Liver (tissue), 9 donors: Measurements from ENCODE around the gene SMOC2. TPM values are rescaled to one million over a fixed set of nuclear protein-coding genes. Genes with fewer than 3 reads are reported as not detected.

Experiments
- DNase-seq: peaks from one replicate; pipeline ENCODE4 v3.0.0-alpha.2; 2017; ENCODE audit warnings: low spot score
- H3K27ac ChIP-seq, 2 donors: one replicate each; pipeline ENCODE4 v1.7.0; 2013; ENCODE audit warnings: inconsistent platforms in 2 of 2, low read length in 2 of 2, control low read depth in 1 of 2, low read depth in 1 of 2, mild to moderate bottlenecking in 1 of 2
- H3K27me3 ChIP-seq, 4 donors: one replicate each; pipeline versions ENCODE4 v1.6.1 to v1.7.0; 2013; ENCODE audit warnings: low read length in 3 of 4, inconsistent platforms in 1 of 4, mild to moderate bottlenecking in 1 of 4, moderate library complexity in 1 of 4; ENCODE audit not compliant: control insufficient read depth in 4 of 4, insufficient read depth in 4 of 4
- H3K36me3 ChIP-seq, 4 donors: one replicate each; pipeline versions ENCODE4 v1.6.1 to v1.7.0; 2013; ENCODE audit warnings: low read length in 3 of 4, mild to moderate bottlenecking in 3 of 4, low read depth in 1 of 4, moderate library complexity in 1 of 4; ENCODE audit not compliant: control insufficient read depth in 4 of 4, insufficient read depth in 3 of 4
- H3K4me1 ChIP-seq, 4 donors: one replicate each; pipeline versions ENCODE4 v1.6.1 to v1.7.0; 2013; ENCODE audit warnings: low read length in 3 of 4, mild to moderate bottlenecking in 3 of 4, moderate library complexity in 1 of 4; ENCODE audit not compliant: control insufficient read depth in 4 of 4, insufficient read depth in 4 of 4
- H3K4me3 ChIP-seq, 3 donors: one replicate each; pipeline versions ENCODE4 v1.6.1 to v1.7.0; 2013; ENCODE audit warnings: low read length in 3 of 3, control low read depth in 1 of 3, low read depth in 1 of 3, mild to moderate bottlenecking in 1 of 3
- H3K9ac ChIP-seq, 2 donors: one replicate each; pipeline ENCODE4 v1.7.0; 2013; ENCODE audit warnings: low read length in 2 of 2, mild to moderate bottlenecking in 2 of 2, moderate library complexity in 2 of 2, control low read depth in 1 of 2, low read depth in 1 of 2
- H3K9me3 ChIP-seq, 4 donors: one replicate each; pipeline versions ENCODE4 v1.6.1 to v1.7.0; 2013; ENCODE audit warnings: low read length in 3 of 4; ENCODE audit not compliant: control insufficient read depth in 4 of 4
- ATF3 ChIP-seq: IDR thresholded peaks from 2 replicates; pipeline ENCODE4 v1.6.1; 2016; ENCODE audit warnings: antibody characterized with exemption
- CTCF ChIP-seq: fragments of 150-350 bp; IDR thresholded peaks from 2 replicates; pipeline ENCODE4 v1.5.1; 2017; ENCODE audit warnings: improper control_type of control experiment, low read depth, low read length; ENCODE audit not compliant: missing input control
- EGR1 ChIP-seq, 2 donors: IDR thresholded peaks; 2 replicates each; pipeline ENCODE4 v1.6.1; 2016 to 2018; ENCODE audit warnings: antibody characterized with exemption in 2 of 2, low read depth in 2 of 2
- FOXA1 ChIP-seq: IDR thresholded peaks from 2 replicates; pipeline ENCODE4 v1.6.1; 2016; ENCODE audit warnings: antibody characterized with exemption
- FOXA2 ChIP-seq: IDR thresholded peaks from 2 replicates; pipeline ENCODE4 v1.6.1; 2016; ENCODE audit warnings: antibody characterized with exemption
- GABPA ChIP-seq, 2 donors: IDR thresholded peaks in 1 of 2; conservative IDR thresholded peaks in 1 of 2; 2 replicates each; pipeline ENCODE4 v1.6.1; 2016; ENCODE audit warnings: antibody characterized with exemption in 2 of 2, mild to moderate bottlenecking in 1 of 2, moderate library complexity in 1 of 2
- HNF4A ChIP-seq, 2 donors: conservative IDR thresholded peaks; 2 replicates each; pipeline ENCODE4 v1.6.1; 2016; ENCODE audit warnings: antibody characterized with exemption in 2 of 2, mild to moderate bottlenecking in 2 of 2
- HNF4G ChIP-seq: IDR thresholded peaks from 2 replicates; pipeline ENCODE4 v1.6.1; 2016; ENCODE audit warnings: antibody characterized with exemption
- JUND ChIP-seq, 2 donors: IDR thresholded peaks; 2 replicates each; pipeline ENCODE4 v1.6.1; 2016; ENCODE audit warnings: antibody characterized with exemption in 2 of 2
- MAX ChIP-seq: IDR thresholded peaks from 2 replicates; pipeline ENCODE4 v1.6.1; 2016; ENCODE audit warnings: antibody characterized with exemption
- NR2F2 ChIP-seq: IDR thresholded peaks from 2 replicates; pipeline ENCODE4 v1.6.1; 2016; ENCODE audit warnings: antibody characterized with exemption
- RAD21 ChIP-seq, 2 donors: IDR thresholded peaks; 2 replicates each; pipeline ENCODE4 v1.6.1; 2016; ENCODE audit warnings: antibody characterized with exemption in 2 of 2, mild to moderate bottlenecking in 2 of 2
- REST ChIP-seq: IDR thresholded peaks from 2 replicates; pipeline ENCODE4 v1.6.1; 2016; ENCODE audit warnings: antibody characterized with exemption, mild to moderate bottlenecking
- RXRA ChIP-seq, 2 donors: IDR thresholded peaks; 2 replicates each; pipeline ENCODE4 v1.6.1; 2017 to 2018; ENCODE audit warnings: antibody characterized with exemption in 2 of 2, mild to moderate bottlenecking in 1 of 2
- SP1 ChIP-seq: IDR thresholded peaks from 2 replicates; pipeline ENCODE4 v1.6.1; 2018; ENCODE audit warnings: antibody characterized with exemption, mild to moderate bottlenecking
- TAF1 ChIP-seq: conservative IDR thresholded peaks from 2 replicates; pipeline ENCODE4 v1.6.1; 2016; ENCODE audit warnings: antibody characterized with exemption, mild to moderate bottlenecking
- YY1 ChIP-seq: IDR thresholded peaks from 2 replicates; pipeline ENCODE4 v1.6.1; 2016; ENCODE audit warnings: antibody characterized with exemption, mild to moderate bottlenecking
- ZBTB33 ChIP-seq: IDR thresholded peaks from 2 replicates; pipeline ENCODE4 v1.6.1; 2016; ENCODE audit warnings: antibody characterized with exemption
- WGBS: extraction: QIAGEN DNeasy Blood & Tissue Kit; methylation state at CpG from one replicate; pipeline ENCODE4 v1.1.7; 2013; 5-methylcytosine and 5-hydroxymethylcytosine counted together
- polyA plus RNA-seq, 2 donors: library from polyadenylated mRNA; stranded (reverse) in 1 of 2; unstranded in 1 of 2; fragments of 200-250 nt in 1 of 2; fragments of >200 nt in 1 of 2; fragmentation: Nextera tagmentation in 1 of 2; extraction: Ambion mirVana in 1 of 2; gene quantifications; one replicate each; pipeline versions ENCODE4 v1.2.1 to v1.2.3, GENCODE V29; 2013 to 2015
- total RNA-seq, 2 donors: library from RNA; depleted of rRNA; stranded (reverse); fragments of >200 nt; gene quantifications; one replicate each; pipeline ENCODE4 v1.2.3, GENCODE V29; 2014
- donor health status: healthy.
- donor health status: healthy.
- donor health status: healthy.
- donor health status: healthy.
- donor health status: healthy.

Gene SMOC2
- total and polyA plus RNA-seq, 4 donors, result 0.23 to 1.9 (median 1.1) TPM

GRCh38 chr6:168670401-168670985 is 229.5 kb downstream of the SMOC2 start:
- no peaks in the 10 kb centered on the region for H3K36me3 ChIP-seq
- H3K9me3 ChIP-seq, result no peaks in the 10 kb centered on the region
- no peaks in the 10 kb centered on the region for H3K4me1 ChIP-seq
- H3K27ac ChIP-seq, result no peak overlapping the region
- TF ChIP-seq HNF4A (conservative IDR thresholded peaks at IDR 0.05) (no peak), SP1 (no peak), TAF1 (no peak), RAD21 (IDR thresholded peaks at IDR 0.05) (no peak), NR2F2 (no peak), RXRA (IDR thresholded peaks at IDR 0.05) (no peak)
- WGBS, result 87% methylated on average over 12 of the region's 12 CpGs
- DNase-seq, result no peak
- H3K27me3 ChIP-seq, result no peaks in the 10 kb centered on the region
- H3K9ac ChIP-seq, result no peak overlapping the region
- no peak overlapping the region for H3K4me3 ChIP-seq

GRCh38 chr6:168671028-168671862 is 230.3 kb downstream of the SMOC2 start:
- DNase-seq, result peak; percentile 20
- no peaks in the 10 kb centered on the region for H3K9me3 ChIP-seq
- WGBS, result 84% methylated on average over 19 of the region's 19 CpGs
- no peaks in the 10 kb centered on the region for H3K4me1 ChIP-seq
- no peaks in the 10 kb centered on the region for H3K27me3 ChIP-seq
- TF ChIP-seq FOXA2 (no peak), ATF3 (no peak), FOXA1 (no peak), MAX (no peak), HNF4A (conservative IDR thresholded peaks at IDR 0.05) (no peak), HNF4G (no peak), EGR1 (IDR thresholded peaks at IDR 0.05; ENCODE audit: low read depth in 2 of 2) (no peak), YY1 (no peak), JUND (IDR thresholded peaks at IDR 0.05) (no peak), GABPA (IDR thresholded peaks at IDR 0.05 in 1 of 2, conservative IDR thresholded peaks at IDR 0.05 in 1 of 2) (no peak), NR2F2 (no peak), TAF1 (no peak), REST (no peak), RAD21 (IDR thresholded peaks at IDR 0.05) (no peak), SP1 (no peak), CTCF (no peak), RXRA (IDR thresholded peaks at IDR 0.05) (no peak), ZBTB33 (no peak)
- no peak overlapping the region for H3K4me3 ChIP-seq
- H3K36me3 ChIP-seq, result no peaks in the 10 kb centered on the region
- H3K9ac ChIP-seq, result no peak overlapping the region
- H3K27ac ChIP-seq, result no peak overlapping the region
